ENCODE measurements around the gene NRBP1. TPM values are rescaled to one million over a fixed set of nuclear protein-coding genes. Genes with fewer than 3 reads are reported as not detected.
A peak's percentile ranks its signal among the peaks of the same experiment; 100 is the strongest.

Gene NRBP1
- total RNA-seq, 4 donors from 2014 or later = 38.4 to 74.8 (median 66.8) TPM

GRCh38 chr2:27400348-27401135 is 27.9 kb upstream of the NRBP1 start:
- Histone ChIP-seq H3K36me3 (no peaks in the 10 kb centered on the region), H3K9me3 (no peaks in the 10 kb centered on the region), H3K4me1 (peaks cover 0 to 3% (median 0%) of the 10 kb centered on the region in 4 donors), H3K4me3 (no peak overlapping the region), H3K27me3 (no peaks in the 10 kb centered on the region), H3K27ac (no peak overlapping the region)
- in situ Hi-C loops (cut with MboI; ENCODE audit: low pct_ligation_motif_present in 1 of 4, low pct_unique_long_range_greater_than_20kb in 1 of 4, low sequenced_read_pairs in 3 of 4) (no loop called here), intact Hi-C loops (cut with DNase I; ENCODE audit: low total_unique reads) (no loop called here)
- DNase-seq = no peak
- no peak for TF ChIP-seq EP300 (IDR thresholded peaks at IDR 0.05; ENCODE audit: low read depth)
- TF ChIP-seq POLR2A (IDR thresholded peaks at IDR 0.05) = no peak
- TF ChIP-seq POLR2AphosphoS5 (IDR thresholded peaks at IDR 0.05) = no peak
- TF ChIP-seq CTCF (IDR thresholded peaks at IDR 0.05) = no peak
- 100% methylated on average over 2 of the region's 2 CpGs for WGBS, 2 donors (ENCODE audit: low coverage in 1 of 2)

- intact Hi-C loops (cut with DNase I; ENCODE audit: low total_unique reads) = no loop called here
- Histone ChIP-seq H3K9me3 (no peaks in the 10 kb centered on the region), H3K36me3 (no peaks in the 10 kb centered on the region), H3K4me3 (peak overlapping the region in 3 of 4 donors; percentile 71 to 99 (median 96)), H3K4me1 (peaks cover 12 to 31% (median 20%) of the 10 kb centered on the region in 4 donors), H3K27ac (peak overlapping the region; percentile 91 to 98 (median 94)), H3K27me3 (no peaks in the 10 kb centered on the region)
- WGBS, 2 donors (ENCODE audit: low coverage in 1 of 2) = 39 to 51% methylated on average over 12 to 16 of the region's 16 CpGs
- peak; percentile 25 for DNase-seq
- no peak for TF ChIP-seq EP300 (IDR thresholded peaks at IDR 0.05; ENCODE audit: low read depth)
- peak; percentile 53 to 73 (median 56) for TF ChIP-seq CTCF (IDR thresholded peaks at IDR 0.05)
- in situ Hi-C loops (cut with MboI; ENCODE audit: low pct_ligation_motif_present in 1 of 4, low pct_unique_long_range_greater_than_20kb in 1 of 4, low sequenced_read_pairs in 3 of 4) = no loop called here
Observed at GRCh38 chr2:27407798-27408491, 20.5 kb upstream of the NRBP1 start.

GRCh38 chr2:27408601-27409320 is 19.7 kb upstream of the NRBP1 start:
- 0 to 1% methylated on average over 5 to 16 of the region's 33 CpGs for WGBS, 2 donors (ENCODE audit: low coverage in 1 of 2)
- peak; percentile 27 for DNase-seq
- peak overlapping the region; percentile 91 to 98 (median 94) for H3K27ac ChIP-seq
- intact Hi-C loops (cut with DNase I; ENCODE audit: low total_unique reads) (no loop called here), in situ Hi-C loops (cut with MboI; ENCODE audit: low pct_ligation_motif_present in 1 of 4, low pct_unique_long_range_greater_than_20kb in 1 of 4, low sequenced_read_pairs in 3 of 4) (no loop called here)
- peaks cover 12 to 31% (median 20%) of the 10 kb centered on the region in 4 donors for H3K4me1 ChIP-seq
- H3K4me3 ChIP-seq = peak overlapping the region; percentile 71 to 99 (median 94)
- TF ChIP-seq EP300 (IDR thresholded peaks at IDR 0.05; ENCODE audit: low read depth) (no peak), POLR2A (IDR thresholded peaks at IDR 0.05) (no peak), POLR2AphosphoS5 (IDR thresholded peaks at IDR 0.05) (no peak), CTCF (IDR thresholded peaks at IDR 0.05) (no peak)
- H3K36me3 ChIP-seq = no peaks in the 10 kb centered on the region
- no peaks in the 10 kb centered on the region for H3K9me3 ChIP-seq
- H3K27me3 ChIP-seq = no peaks in the 10 kb centered on the region
